NCI-H1436 treated with DMSO at 0.1 percent for 48 hours (cell line): Measurements from ENCODE around the gene STON2.

Experiments used
- DNase-seq: peaks from one replicate; lab custom pipeline; 2025; lab: John Stamatoyannopoulos, UW

STON2 gene

DNA sequence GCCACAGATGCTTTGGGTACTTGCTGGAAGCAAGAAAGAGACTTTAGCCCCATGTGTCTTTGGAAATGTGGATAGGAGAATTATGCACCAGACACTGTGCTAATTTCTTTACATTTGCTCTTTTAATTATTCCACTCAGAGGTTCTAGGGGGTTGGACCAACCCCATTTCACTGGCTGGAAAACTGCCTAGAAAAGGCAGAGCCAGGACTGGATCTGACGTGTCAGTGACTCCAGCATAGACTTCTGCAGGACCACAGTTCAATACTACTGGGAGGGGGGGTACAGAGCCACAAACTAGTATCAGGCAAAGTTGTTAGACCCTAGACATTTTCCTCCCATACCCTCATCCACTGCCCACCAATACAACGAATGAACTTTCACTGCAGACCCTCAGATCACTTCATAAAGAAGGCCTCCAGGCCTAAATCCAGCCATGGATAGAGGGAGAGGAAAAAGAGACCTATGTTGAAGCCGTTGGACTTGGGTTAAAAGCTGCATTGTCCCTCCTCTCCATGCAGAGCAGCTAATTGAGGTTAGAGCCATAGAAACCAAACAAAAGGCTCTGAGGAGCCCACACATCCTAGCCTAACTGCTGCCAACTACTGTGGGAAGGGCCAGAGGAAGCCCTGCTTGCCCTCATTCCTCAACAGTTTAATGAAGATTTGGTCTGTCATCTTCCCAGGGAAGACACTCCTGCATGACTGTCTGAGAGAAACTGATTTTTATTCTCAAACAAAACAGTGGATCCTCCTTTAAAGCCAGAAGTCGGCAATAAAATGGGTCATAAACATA is 68.7 kb downstream of the STON2 start:
- no peak for DNase-seq

DNA sequence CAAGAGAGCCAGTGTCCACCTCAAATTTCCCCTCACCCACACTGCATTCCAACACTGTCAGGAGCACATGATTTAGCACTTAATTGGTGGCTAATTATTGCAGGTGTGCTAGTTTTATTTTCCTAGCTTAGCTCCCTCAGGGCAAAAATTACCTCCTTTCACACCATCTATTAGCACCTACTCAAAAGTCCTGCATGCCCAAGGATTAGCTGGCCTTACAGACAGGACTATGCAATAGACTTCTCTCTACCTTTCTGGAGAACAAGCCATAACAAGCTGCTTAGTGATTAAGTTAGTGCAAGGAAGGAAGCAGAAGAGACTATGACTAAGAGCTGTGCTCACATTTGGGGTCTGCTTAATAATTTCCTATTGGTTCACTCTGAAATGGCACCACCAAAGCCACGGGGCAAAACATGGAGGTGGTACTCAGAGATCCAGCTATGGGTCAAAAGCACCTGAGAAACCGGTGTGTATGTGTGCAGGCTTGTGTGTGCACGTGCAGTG is 69.5 kb downstream of the STON2 start:
- no peak for DNase-seq

DNA sequence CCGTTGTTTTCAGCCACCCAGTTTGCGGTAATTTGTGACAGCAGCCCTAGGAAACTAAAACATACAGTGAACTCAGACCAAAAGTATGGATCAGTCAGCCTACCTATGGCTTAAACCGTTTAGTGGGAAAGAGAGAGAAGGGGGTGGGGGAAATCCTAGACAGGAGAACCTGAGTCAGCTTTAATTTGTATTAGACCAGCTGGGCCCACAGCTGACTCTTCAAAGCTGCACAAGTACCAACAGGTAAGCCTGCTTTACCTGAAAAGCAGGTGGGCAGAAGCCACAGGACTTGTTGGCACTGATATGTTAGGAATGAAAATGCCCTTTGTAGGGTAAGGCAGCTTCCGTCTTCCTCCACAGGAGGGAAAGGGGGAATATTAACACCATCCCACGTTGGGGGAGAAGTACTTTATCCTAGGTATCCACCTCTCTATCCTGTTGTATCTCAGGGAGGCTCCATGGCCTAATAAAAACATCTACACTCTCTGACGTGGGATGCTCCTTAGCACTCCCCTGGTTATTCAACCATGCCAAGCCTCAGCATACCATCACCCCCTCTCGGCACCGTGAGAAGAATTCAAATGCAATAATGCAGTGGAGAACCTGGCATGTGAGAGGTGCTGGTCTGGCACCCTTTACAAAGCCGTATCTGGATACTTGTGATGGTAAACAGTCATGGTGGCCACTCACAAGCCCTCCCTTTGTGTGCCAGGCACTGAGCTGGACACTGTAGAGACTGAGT is 70.3 kb downstream of the STON2 start:
- no peak for DNase-seq

GRCh38 chr14:81326451-81326850 is 73.7 kb downstream of the STON2 start:
- no peak for DNase-seq

DNA sequence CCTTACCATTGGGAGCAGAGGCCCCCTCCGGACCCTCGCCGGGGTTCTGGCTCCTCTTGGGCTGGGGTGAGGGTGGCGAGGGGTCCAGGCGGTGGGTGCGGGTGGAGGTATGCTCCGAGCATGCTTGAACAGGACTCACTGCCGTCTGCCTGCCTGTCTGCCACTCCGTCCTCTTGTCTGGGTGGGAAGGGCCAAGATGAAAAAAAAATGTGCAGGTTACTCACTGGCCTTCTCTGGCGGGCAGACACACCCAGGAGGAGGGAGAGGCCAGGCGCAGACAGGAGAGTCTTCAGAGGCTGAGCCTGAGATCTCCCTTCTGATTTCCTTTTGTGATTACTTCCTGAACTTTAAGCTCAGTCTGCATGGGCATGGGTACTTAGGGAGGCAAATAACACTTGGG is 76.1 kb downstream of the STON2 start:
- DNase-seq: no peak

DNA sequence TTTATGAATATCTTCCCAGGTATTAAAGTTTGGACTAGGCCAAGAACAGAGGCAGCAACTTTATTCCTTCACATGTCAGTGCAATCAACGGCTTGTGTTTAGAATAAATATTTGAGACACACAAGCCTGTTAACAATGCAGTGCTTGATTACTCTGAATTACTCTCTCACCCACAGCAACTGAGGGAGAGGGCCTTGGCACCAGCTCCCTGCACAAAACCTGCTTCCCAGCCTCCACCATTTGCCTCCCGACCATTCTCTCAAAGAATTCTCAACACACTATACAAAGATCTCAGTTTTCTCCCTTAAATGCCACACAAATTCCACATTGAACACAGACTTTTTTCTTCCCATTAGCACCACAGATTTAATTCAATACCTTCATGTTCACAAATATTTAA is 77.0 kb downstream of the STON2 start:
- DNase-seq: no peak

- no peak for DNase-seq
Observed at GRCh38 chr14:81319946-81320345, 80.2 kb downstream of the STON2 start.

DNA sequence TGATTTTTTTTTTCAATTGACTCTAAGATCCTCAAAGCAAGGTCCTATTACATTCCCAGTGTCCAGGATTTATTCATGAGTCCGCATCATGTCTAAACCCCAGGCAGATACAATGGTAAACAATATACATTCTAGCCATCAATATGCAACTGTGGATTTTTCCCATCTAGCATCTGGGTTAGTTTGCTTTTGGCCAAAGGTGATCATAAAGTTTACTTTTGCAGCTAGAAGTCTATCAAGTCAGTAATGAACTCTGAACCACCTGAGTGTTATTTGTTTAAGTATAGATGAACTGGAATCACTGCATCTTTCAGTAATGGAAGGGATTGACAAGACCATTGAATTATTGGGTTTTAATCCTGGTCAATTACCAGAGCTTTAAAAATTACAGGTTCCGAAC is 80.8 kb downstream of the STON2 start:
- DNase-seq: no peak

DNA sequence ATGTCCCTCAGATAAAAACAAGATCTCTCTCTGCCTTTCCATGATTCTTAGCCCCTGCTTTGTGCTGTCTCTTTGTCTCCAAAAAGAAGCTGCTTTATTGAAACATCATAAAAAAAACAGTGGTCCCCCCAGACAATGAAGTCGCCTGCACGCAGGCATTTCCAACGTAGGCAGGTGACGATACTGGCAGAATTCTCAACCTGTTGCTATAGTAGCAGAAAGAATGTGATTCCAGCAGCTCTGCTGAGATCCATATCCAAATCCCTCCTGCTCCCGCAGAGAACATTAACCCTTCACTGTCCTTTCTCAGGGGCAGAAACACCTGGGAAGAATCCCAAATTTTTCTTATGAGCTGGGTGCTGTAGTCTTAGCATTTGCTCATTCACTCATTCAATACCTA is 84.8 kb downstream of the STON2 start:
- DNase-seq: no peak

DNA sequence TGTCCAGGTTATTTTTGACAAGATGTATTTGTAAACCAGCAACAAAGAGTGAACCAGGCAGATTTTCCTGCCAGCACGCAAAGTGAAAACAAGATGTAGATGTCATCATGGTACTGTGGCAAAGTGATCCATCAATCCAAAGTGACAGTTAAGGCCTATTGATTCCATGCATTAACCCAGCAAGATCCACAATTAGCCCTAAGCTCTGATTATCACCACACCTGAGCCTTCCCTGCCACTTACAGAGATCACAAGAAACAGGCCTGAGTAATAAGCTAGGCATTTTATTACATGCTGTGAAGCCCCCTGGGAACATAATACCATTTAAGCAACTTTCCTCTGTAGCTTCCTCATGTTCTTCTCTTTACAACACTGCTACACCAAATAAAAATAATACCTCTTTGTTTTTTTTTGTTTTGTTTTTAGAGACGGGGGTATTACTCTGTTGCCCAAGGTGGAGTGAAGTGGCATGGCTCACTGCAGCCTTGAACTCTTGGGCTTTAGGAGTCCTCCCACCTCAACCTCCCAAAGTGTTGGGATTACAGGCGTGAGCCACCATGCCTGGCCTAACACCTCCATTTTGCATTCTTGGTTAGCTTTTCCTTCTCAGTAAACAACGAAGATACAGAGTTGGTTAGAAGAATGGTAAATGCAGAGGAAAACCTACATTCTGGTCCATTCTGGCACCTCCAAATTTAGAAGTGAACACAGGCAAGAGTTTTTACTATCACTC is 85.5 kb downstream of the STON2 start:
- DNase-seq: no peak

DNA sequence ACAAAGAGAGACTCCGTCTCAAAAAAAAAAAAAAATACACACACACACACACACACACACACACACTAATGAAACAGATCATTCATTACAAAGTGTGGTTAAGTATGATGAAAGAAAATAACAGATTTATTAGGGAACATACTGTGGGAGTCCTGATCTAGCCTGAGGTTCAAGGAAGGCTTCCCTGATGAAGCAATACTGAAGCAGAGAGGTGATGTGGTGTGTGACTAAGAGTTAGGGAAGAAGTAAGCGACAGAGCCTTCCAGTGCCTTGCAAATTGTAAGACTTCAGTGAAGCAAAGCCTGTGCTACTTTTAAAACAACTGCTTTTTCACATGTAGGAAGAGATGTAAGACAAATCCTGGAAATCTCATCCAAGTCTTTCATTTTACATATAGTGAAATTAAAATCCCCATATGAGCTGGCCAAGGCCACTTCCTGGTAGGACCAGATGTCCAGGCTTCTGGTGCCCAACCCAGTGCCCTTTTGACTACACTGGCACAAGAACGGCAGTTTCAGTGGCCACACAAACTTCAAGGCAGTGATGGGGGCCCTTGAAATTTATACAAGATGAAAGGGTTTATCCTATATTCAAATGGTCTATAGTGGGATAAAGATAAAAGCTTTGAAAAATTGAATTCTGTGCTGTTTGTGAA is 86.2 kb downstream of the STON2 start:
- DNase-seq: no peak

GRCh38 chr14:81313200-81313599 is 86.9 kb downstream of the STON2 start:
- no peak for DNase-seq

GRCh38 chr14:81312289-81312876 is 87.7 kb downstream of the STON2 start:
- DNase-seq: no peak

DNA sequence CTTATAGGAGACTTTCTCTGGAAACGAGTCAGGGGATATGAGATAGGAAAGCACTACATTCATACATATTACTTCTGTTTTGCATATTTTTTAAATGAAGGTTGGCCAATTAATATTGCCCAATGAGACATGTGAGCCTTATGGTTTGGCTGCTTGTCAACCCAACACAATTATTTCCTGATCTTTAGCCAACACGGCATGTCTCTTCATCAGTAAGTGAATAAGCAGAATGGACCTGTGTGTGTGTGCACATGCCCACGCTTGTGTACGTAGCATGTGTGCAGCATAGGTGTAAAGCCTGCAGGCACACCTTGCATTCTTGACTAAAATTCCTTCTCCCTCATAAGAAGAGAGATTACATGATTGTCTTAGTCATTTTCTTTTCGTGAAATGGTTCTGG is 88.3 kb downstream of the STON2 start:
- no peak for DNase-seq

- no peak for DNase-seq
Observed at GRCh38 chr14:81311141-81311540, 89.0 kb downstream of the STON2 start.

GRCh38 chr14:81310606-81311005 is 89.5 kb downstream of the STON2 start:
- DNase-seq: no peak

- no peak for DNase-seq
Observed at GRCh38 chr14:81309511-81309910, 90.6 kb downstream of the STON2 start.

- DNase-seq: no peak
Observed at GRCh38 chr14:81305743-81306142, 94.4 kb downstream of the STON2 start.

DNA sequence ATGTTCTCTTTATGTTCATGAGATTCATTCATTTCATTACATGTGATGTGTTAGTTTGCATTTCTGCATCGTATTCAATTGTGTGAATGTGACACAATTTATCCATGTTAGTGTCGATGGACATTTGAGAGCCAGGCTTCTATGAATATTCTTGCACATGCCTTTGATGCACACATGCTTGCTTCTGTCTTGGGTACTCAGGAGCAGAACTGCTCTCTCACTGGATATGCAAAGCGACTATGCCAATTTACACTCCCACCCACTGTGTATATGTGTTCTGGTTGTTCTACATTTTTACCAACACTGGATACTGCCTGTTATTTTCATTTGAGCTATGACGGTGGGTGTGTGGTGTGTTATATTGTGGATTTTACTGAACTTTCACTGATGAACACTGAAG is 95.1 kb downstream of the STON2 start:
- DNase-seq: no peak

- DNase-seq: no peak
Observed at GRCh38 chr14:81303258-81303935, 96.7 kb downstream of the STON2 start.

- DNase-seq: no peak
Observed at GRCh38 chr14:81302638-81303037, 97.5 kb downstream of the STON2 start.
